IPS-NIHi7 (cell line): ENCODE data around the gene ASPHD2.
A peak's percentile ranks its signal among the peaks of the same experiment; 100 is the strongest.
"Not testable (repeated sequence)": the region's sequence is repeated elsewhere in the genome, so short reads cannot be mapped to it uniquely, and the experiment has no call there.

Experiments
- DNase-seq: peaks from one replicate; pipeline ENCODE4 v3.0.0; 2012; ENCODE audit warnings: mixed read lengths; ENCODE audit errors: extremely low spot score

The ASPHD2 gene

GRCh38 chr22:26416256-26416655 lies 12.8 kb upstream of the ASPHD2 start:
- no peak for DNase-seq

GRCh38 chr22:26416670-26417276 lies 12.3 kb upstream of the ASPHD2 start:
- DNase-seq = peak; percentile 81

DNA sequence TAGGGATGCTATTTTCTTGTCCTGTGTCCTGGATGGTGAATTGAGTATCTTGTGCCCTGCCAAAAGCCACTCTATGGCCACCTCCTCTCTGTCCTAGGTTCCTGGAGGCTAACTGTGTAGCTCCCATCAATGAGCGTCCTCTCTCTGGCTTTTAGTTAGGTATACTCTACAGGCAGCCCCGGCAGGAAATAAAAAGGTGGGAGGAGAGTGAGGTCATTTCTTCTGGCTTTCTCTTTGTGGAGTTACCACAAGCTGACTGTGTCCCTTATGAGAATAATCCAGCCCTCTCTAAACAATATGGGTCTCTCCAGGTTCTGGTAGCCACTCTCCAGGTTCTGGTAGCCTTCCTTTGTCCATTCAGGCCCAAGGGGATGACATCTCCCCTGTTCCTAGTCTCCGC lies 11.7 kb upstream of the ASPHD2 start:
- DNase-seq = no peak

GRCh38 chr22:26418620-26419019 lies 10.4 kb upstream of the ASPHD2 start:
- DNase-seq = no peak

DNA sequence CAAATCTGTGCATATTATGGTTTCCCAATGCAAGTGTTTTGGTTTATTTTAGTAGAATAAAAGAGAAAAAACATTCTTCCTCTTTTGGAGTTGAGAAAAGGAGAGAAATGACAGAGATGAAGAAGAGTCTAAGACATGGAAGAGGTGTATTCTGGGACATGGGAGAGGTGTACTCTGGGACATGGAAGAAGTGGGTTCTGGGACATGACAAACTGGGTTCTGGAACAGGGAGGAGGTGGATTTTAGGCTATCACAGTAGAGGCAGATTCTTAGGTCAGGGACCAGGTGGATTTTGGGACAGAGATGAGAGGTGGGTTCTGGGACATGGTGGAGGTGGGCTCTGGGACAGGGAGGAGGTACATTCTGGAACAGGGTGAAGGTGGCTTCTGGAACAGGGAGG lies 2.1 kb upstream of the ASPHD2 start:
- no peak for DNase-seq

DNA sequence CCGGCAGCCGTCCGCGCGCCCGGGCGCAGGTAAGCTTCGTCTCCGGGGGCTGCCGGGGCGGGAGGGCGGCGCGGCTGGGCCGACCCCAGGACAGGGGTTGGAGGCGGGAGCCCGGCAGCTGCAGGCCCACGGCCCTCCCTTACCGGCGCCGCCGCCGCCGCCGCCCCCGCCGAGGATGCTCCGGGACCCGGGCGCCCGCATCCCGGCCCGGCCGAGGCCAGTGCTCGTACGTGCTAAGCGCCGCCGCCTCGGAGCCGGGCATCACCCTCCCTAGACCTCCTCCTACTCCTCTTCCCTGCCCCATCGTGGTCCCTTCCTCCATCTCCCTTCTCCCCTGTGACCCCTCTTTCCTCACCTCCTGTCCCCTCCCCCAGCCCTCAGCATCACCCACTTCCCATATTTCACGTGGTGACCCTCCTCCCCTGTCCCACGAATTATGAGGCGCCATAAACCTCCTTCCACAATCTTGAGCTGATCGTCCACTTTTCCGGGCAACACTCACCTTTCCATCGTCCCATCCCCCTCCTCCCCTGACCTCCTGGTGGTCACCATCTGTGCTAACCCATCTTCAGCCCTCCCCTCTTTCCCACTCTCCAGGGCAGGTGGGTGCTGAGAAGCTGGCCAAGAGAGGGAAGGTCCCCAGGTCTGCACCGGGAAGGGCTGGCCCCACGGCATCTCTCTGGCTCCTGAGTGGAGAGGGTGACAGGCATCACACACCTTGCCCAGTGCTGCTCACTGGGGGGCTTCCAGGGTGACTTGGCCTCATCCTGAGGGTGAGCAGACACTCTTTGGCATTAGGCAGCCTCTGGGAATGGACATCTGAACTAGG lies 612 bp downstream of the ASPHD2 start:
- DNase-seq = peak; percentile 48

DNA sequence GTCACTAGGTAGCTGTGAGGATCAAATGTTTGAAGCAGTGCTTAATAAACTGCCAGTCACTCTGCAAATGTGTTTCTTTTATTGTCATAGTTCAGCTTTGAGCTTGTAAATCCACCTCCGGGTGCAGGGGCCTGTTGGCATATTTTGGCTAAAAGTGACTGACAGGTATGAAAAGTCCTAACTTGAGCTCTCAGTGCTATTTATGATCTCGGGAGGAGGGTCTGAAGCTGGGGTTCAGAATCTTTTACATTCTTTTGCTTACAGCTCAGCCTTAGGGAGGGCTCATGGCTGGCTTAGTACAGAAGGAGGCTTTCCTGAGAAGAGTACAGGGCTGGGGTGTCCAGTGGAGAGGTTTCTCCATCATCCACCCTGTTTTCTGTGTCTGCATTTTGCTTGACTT lies 1.5 kb downstream of the ASPHD2 start:
- no peak for DNase-seq

DNA sequence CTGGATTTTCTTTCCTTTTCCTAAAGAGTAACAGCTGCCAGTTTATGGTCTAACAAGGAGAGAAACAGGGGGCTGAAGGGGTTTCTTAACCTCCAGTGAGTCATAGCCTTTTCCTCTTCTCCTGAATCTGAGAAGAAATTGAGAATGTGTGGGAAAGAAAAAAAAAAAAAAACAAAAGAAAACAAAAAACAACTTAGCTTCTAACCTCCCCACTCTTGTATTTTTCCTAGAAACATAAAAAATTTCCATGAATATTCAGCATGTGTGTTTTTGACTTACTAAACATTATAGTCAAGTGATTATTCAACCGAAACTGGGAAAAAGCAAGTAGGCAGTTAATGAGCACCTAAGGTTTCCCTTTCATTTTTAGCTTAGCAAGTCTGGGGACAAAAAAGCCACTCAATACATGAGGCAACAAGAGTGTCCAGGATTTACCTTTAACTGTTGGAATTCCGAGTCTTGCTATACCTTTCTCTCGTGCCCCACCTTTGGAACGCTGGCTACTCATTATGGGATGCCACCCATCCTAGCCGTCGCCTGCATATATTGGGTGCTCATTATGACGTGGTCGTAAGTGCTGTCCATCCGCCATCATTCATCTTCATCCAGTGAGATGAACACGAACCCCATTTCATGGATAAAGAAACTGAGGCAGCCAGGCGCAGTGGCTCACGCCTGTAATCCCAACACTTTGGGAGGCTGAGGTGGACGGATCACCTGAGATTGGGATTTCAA lies 2.4 kb downstream of the ASPHD2 start:
- DNase-seq = no peak

- no peak for DNase-seq
Observed at GRCh38 chr22:26432619-26433311, 3.7 kb downstream of the ASPHD2 start.

GRCh38 chr22:26433805-26434204 lies 4.7 kb downstream of the ASPHD2 start:
- DNase-seq = no peak

DNA sequence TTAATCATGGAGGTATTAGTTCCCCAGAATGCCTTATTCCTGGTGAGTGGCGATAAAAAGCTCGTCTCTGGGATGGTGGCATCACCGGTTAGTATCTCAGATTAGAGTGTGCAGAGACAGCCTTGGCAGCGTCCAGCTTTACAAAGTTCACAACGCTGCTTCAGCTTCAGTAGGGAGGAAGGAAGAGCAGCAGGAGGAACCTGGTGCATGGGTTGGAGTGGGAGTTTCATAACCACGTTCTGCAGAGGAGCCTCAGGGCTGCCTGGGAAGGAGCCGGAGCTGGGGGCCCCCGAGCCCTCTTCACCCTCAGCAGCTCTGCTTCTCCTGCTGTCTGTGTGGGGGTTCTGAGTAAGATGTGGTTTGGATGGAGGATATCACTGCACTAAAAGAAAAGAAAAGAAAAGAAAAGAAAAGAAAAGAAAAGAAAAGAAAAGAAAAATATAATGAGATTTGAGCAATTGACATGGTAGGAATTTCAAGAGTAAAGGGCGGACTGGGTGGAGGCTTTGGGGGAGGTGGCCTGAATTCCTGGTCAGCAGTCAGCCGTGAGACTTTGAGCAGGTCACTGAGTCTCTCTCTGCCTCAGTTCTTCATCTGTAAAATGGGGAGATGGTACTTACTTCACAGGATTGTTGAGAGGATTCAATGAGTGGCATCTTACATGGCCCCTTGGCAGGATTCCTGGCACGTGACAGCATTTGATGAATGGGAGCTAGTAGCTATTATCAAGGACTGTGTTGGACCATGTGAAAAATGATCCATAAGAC lies 6.5 kb downstream of the ASPHD2 start:
- DNase-seq = no peak

GRCh38 chr22:26436903-26437515 lies 7.9 kb downstream of the ASPHD2 start:
- no peak for DNase-seq

DNA sequence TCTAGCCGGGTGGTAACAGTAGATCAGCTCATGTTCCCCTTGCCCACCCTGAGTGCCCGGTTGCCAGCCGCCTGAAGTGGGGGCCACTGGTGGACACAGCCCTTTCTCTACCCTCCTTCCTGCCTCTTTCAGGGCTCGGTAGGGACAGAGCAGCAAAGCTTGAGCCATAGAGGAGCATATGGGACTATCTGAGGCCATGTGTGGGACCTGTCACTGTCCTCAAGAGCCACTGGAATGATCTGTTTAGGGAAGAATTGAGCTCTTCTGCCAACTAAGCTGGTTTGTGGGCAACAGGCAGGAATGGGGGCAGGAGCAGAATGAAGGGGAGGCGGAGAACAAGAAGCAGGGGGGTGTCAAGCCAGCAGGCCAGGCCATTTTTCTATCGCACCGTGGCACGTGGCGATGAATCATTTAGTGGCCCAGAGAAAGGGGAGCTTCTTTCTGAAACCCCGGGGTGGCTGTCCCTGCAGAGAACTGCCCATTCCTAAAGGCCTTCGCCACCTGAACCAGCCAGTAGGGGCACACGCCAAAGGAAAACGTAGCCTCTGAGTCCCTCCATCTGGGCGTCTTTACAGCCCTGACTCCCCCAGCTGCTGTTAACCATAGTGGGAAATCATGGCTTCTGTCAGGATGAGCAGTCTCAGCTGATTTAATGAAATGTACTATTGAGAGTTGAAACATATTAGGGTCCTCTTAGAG lies 8.8 kb downstream of the ASPHD2 start:
- no peak for DNase-seq

DNA sequence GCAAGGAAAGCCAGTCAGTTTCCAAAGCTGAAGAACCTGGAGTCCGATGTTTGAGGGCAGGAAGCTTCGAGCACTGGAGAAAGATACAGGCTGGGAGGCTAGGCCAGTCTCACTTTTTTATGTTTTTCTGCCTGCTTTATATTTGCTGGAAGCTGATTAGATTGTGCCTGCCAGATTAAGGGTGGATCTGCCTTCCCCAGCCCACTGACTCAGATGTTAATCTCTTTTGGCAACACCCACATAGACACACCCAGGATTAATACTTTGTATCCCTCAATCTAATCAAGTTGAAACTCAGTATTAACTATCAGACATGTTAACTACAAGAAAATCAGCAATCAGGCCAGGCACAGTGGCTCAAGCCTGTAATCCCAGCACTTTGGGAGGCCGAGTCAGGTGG lies 9.7 kb downstream of the ASPHD2 start:
- not testable (repeated sequence) for DNase-seq

- no peak for DNase-seq
Observed at GRCh38 chr22:26439559-26439958, 10.5 kb downstream of the ASPHD2 start.

DNA sequence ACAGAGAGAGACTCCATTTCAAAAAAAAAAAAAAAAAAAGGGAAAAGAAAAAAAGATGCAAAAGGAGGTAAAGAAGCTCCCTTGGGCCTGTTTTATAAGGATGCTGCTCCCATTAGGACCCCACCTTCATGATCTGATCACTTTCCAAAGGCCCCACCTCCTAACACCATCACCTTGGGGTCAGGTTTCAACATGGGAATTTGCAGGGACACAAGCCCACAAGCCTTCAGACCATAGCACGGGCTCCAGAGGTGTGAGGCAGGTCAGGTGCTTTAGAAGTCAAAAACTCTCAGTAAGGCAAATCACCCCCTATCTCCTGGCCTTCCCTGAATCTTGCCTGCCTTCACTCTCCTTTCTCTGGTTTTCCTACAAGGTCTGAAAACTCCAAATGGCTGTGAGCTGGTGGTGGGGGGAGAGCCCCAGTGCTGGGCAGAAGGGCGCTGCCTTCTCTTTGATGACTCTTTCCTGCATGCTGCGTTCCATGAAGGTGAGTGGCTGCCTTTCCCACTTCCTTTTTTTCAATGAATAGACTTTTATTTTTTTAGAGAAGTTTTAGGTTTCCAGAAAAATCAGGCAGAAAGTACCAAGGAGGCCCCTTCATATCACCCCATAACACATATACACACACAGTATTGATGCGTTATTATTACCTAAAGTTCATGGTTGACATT lies 13.2 kb downstream of the ASPHD2 start:
- no peak for DNase-seq

- no peak for DNase-seq
Observed at GRCh38 chr22:26443901-26444690, 15.0 kb downstream of the ASPHD2 start.

- DNase-seq = no peak
Observed at GRCh38 chr22:26444777-26445176, 15.7 kb downstream of the ASPHD2 start.
